ENCODE data around the gene XCR1. TPM values are rescaled to one million over a fixed set of nuclear protein-coding genes. Genes with fewer than 3 reads are reported as not detected.

The XCR1 gene
- total and polyA plus RNA-seq, 2 experiments from 2014 or later: not detected

DNA sequence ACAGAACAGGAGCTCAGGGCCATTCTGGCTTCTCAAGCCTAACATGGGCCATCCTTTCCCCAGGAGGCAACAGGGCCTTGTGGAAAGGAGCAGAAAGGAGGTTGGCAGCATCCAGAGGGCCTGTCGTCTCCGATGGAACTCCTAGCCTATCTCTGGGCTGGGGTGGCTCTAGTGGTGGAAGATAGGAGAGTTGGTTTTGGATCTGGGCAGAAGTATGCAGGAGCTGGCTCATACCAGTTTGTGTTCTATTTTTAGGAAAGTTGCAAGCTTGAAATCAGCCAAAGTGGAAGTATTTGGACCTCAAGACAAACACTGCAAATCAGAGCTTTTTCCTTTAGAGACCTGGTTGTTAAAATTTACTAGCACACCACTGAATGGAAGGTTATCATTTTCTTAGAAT, 35.4 kb upstream of the XCR1 start (continued):
- TF ChIP-seq, protein P1, sequence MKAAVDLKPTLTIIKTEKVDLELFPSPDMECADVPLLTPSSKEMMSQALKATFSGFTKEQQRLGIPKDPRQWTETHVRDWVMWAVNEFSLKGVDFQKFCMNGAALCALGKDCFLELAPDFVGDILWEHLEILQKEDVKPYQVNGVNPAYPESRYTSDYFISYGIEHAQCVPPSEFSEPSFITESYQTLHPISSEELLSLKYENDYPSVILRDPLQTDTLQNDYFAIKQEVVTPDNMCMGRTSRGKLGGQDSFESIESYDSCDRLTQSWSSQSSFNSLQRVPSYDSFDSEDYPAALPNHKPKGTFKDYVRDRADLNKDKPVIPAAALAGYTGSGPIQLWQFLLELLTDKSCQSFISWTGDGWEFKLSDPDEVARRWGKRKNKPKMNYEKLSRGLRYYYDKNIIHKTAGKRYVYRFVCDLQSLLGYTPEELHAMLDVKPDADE (IDR thresholded peaks at IDR 0.05): no peak

DNA sequence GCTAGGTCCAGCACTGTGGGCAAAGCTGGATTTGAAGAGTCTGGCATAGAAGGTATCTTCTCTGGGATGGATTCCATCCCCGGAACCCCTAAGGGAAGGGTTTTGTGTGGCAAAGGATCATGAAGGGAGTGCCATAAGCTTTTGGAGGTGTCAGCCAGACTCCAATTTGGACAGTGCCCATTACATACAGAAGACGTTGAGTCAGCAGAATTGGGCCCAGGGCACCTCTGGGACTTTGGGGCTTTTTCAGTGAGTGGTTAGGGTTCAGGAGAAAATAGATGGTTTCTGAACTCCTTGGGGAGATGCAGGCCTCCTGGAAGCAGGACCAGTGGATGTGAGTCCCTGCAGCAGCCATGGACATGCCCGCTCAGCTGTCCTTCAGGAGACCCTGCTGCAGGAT, 34.6 kb upstream of the XCR1 start:
- no peaks in the 10 kb centered on the region for H3K36me3 Mint-ChIP-seq (ENCODE audit: low read depth)
- H3K27ac ChIP-seq (ENCODE audit: low read depth): no peak overlapping the region
- H3K9me2 ChIP-seq (ENCODE audit: insufficient read depth): peaks cover 14% of the 10 kb centered on the region; the same call in 1 of the 2 replicates
- H3K9me3 Mint-ChIP-seq: no peaks in the 10 kb centered on the region
- H3K4me3 Mint-ChIP-seq: no peak overlapping the region
- TF ChIP-seq STAT1 (IDR thresholded peaks at IDR 0.05; ENCODE audit: unreplicated experiment) (no peak), ZNF331 (CRISPR knock-in tag; IDR thresholded peaks at IDR 0.05; ENCODE audit: low read depth) (no peak), EZH2 (IDR thresholded peaks at IDR 0.05; ENCODE audit: low read depth, unreplicated experiment) (no peak), POLR2AphosphoS5 (IDR thresholded peaks at IDR 0.05; ENCODE audit: low read depth) (no peak), JUNB (IDR thresholded peaks at IDR 0.05; ENCODE audit: unreplicated experiment) (no peak)
- TF ChIP-seq, protein P2, sequence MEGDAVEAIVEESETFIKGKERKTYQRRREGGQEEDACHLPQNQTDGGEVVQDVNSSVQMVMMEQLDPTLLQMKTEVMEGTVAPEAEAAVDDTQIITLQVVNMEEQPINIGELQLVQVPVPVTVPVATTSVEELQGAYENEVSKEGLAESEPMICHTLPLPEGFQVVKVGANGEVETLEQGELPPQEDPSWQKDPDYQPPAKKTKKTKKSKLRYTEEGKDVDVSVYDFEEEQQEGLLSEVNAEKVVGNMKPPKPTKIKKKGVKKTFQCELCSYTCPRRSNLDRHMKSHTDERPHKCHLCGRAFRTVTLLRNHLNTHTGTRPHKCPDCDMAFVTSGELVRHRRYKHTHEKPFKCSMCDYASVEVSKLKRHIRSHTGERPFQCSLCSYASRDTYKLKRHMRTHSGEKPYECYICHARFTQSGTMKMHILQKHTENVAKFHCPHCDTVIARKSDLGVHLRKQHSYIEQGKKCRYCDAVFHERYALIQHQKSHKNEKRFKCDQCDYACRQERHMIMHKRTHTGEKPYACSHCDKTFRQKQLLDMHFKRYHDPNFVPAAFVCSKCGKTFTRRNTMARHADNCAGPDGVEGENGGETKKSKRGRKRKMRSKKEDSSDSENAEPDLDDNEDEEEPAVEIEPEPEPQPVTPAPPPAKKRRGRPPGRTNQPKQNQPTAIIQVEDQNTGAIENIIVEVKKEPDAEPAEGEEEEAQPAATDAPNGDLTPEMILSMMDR (conservative IDR thresholded peaks at IDR 0.05; ENCODE audit: low read depth in 2 of 2): no peak
- TF ChIP-seq, protein P1 (IDR thresholded peaks at IDR 0.05): no peak
- no peaks in the 10 kb centered on the region for H3K4me1 Mint-ChIP-seq
- no peaks in the 10 kb centered on the region for H3K36me3 ChIP-seq (ENCODE audit: insufficient read depth)
- no peak overlapping the region for H2AFZ ChIP-seq
- no peaks in the 10 kb centered on the region for H3K79me2 ChIP-seq (replicated peaks; ENCODE audit: insufficient read depth)
- H3K27ac Mint-ChIP-seq: no peak overlapping the region
- ATAC-seq: no peak
- H3K27me3 ChIP-seq (ENCODE audit: insufficient read depth): no peaks in the 10 kb centered on the region
- no peak overlapping the region for H3K4me3 ChIP-seq
- no peak for DNase-seq (ENCODE audit: low spot score)
- H3K27me3 Mint-ChIP-seq (ENCODE audit: insufficient read depth, low read depth, poor library complexity): peaks cover 3% of the 10 kb centered on the region
- H4K20me1 ChIP-seq (replicated peaks; ENCODE audit: insufficient read depth): no peaks in the 10 kb centered on the region
- H3F3A ChIP-seq (replicated peaks; ENCODE audit: low read depth): no peaks in the 10 kb centered on the region
- H3K4me1 ChIP-seq (ENCODE audit: insufficient read depth): no peaks in the 10 kb centered on the region
- H3K4me2 ChIP-seq: no peak overlapping the region

DNA sequence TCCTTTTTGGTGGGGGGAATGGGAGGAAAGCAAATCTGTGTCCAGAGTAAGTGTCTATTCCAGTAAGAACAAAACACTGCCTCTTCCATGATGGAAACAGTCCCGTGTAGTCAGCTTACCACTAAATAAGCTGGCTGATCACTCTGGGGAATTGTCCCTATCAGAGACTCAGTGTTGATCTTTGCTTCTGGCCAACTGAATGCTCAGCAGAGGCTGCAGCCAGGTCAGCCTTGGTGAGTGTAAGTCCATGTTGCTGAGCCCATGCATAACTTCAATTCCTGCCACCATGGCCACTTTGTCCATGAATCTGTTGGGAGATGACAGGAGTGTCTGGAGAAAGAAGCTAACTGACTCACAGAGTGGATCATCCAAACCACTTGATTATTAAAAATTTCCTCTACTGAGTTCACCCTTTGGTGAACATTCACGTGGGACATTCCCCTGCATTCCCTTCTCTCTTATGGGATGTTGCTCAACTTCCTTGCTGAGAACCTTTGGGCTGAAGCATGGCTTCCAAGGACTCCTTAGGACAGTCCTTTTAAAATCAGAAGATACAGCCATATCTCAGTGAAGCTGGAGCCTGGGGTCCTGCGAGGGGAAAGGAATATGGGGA, 33.9 kb upstream of the XCR1 start:
- H4K20me1 ChIP-seq (replicated peaks; ENCODE audit: insufficient read depth): no peaks in the 10 kb centered on the region
- no peaks in the 10 kb centered on the region for H3K4me1 ChIP-seq (ENCODE audit: insufficient read depth)
- H3K27ac Mint-ChIP-seq: no peak overlapping the region
- H3K27me3 Mint-ChIP-seq (ENCODE audit: insufficient read depth, low read depth, poor library complexity): peaks cover 3% of the 10 kb centered on the region
- H2AFZ ChIP-seq: no peak overlapping the region
- no peak for DNase-seq (ENCODE audit: low spot score)
- H3K4me3 Mint-ChIP-seq: no peak overlapping the region
- H3K4me3 ChIP-seq: no peak overlapping the region
- no peaks in the 10 kb centered on the region for H3K79me2 ChIP-seq (replicated peaks; ENCODE audit: insufficient read depth)
- H3K27ac ChIP-seq (ENCODE audit: low read depth): no peak overlapping the region
- no peak overlapping the region for H3K4me2 ChIP-seq
- H3K27me3 ChIP-seq (ENCODE audit: insufficient read depth): no peaks in the 10 kb centered on the region
- H3K9me3 Mint-ChIP-seq: no peaks in the 10 kb centered on the region
- no peaks in the 10 kb centered on the region for H3K4me1 Mint-ChIP-seq
- H3F3A ChIP-seq (replicated peaks; ENCODE audit: low read depth): no peaks in the 10 kb centered on the region
- H3K36me3 Mint-ChIP-seq (ENCODE audit: low read depth): no peaks in the 10 kb centered on the region
- no peak for ATAC-seq
- H3K36me3 ChIP-seq (ENCODE audit: insufficient read depth): no peaks in the 10 kb centered on the region
- peaks cover 14% of the 10 kb centered on the region; the same call in 1 of the 2 replicates for H3K9me2 ChIP-seq (ENCODE audit: insufficient read depth)
- TF ChIP-seq, protein P2 (conservative IDR thresholded peaks at IDR 0.05; ENCODE audit: low read depth in 2 of 2): no peak
- TF ChIP-seq NANOG (IDR thresholded peaks at IDR 0.05; ENCODE audit: borderline replicate concordance) (no peak), POLR2AphosphoS5 (IDR thresholded peaks at IDR 0.05; ENCODE audit: low read depth) (no peak), ZNF331 (CRISPR knock-in tag; IDR thresholded peaks at IDR 0.05; ENCODE audit: low read depth) (no peak), JUNB (IDR thresholded peaks at IDR 0.05; ENCODE audit: unreplicated experiment) (no peak), CREB1 (CRISPR knock-in tag; IDR thresholded peaks at IDR 0.05; ENCODE audit: low read depth) (no peak)
- TF ChIP-seq, protein P1 (IDR thresholded peaks at IDR 0.05): no peak
- TF ChIP-seq, protein P3, sequence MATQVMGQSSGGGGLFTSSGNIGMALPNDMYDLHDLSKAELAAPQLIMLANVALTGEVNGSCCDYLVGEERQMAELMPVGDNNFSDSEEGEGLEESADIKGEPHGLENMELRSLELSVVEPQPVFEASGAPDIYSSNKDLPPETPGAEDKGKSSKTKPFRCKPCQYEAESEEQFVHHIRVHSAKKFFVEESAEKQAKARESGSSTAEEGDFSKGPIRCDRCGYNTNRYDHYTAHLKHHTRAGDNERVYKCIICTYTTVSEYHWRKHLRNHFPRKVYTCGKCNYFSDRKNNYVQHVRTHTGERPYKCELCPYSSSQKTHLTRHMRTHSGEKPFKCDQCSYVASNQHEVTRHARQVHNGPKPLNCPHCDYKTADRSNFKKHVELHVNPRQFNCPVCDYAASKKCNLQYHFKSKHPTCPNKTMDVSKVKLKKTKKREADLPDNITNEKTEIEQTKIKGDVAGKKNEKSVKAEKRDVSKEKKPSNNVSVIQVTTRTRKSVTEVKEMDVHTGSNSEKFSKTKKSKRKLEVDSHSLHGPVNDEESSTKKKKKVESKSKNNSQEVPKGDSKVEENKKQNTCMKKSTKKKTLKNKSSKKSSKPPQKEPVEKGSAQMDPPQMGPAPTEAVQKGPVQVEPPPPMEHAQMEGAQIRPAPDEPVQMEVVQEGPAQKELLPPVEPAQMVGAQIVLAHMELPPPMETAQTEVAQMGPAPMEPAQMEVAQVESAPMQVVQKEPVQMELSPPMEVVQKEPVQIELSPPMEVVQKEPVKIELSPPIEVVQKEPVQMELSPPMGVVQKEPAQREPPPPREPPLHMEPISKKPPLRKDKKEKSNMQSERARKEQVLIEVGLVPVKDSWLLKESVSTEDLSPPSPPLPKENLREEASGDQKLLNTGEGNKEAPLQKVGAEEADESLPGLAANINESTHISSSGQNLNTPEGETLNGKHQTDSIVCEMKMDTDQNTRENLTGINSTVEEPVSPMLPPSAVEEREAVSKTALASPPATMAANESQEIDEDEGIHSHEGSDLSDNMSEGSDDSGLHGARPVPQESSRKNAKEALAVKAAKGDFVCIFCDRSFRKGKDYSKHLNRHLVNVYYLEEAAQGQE (IDR thresholded peaks at IDR 0.05; ENCODE audit: unreplicated experiment): no peak
